ENCODE results near the gene NCKAP5.

DNA sequence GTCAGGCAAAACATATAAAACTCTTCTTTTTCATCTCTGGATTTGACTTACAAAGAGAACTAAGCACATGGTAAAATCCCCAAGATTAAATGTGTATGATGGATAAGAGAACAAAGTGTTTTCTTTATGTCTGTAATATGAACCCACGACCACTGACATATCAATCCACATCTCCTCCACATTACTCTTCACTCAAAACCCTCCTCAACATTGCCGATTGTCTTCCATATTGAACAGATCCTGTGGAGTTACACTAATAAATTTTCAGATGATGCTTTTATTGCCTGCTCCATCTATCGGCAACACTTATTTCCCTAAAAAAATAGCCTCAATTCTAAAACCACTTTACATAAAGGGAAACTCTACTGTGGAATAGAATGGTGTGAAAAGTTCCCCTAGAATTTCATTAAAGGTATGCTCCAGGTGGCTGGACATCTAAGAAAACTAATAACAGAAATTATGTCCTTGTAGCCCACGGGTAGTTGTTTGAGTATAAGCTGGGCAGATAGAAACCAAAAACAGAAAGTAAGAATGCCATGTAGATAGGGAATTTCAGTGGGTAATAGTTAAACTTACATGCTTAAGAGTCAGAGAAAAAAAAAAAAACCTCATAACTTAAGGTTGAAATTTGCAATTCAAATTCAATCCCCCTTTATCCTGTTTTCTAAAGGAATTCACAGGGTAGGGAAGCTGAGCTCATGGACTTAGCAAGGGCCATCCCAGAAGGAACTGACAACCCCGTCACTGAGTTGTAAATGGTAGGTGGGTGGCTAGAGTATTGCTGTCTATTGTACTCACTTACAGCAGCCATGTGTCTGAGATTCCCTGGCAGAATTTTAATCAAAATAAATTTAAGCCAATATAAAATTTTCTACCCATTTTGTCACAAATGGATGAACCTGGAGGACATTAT lies 592.8 kb downstream of the NCKAP5 start:
- no peak for TF ChIP-seq POLR2A (IDR thresholded peaks at IDR 0.05)
- TF ChIP-seq, protein P1, sequence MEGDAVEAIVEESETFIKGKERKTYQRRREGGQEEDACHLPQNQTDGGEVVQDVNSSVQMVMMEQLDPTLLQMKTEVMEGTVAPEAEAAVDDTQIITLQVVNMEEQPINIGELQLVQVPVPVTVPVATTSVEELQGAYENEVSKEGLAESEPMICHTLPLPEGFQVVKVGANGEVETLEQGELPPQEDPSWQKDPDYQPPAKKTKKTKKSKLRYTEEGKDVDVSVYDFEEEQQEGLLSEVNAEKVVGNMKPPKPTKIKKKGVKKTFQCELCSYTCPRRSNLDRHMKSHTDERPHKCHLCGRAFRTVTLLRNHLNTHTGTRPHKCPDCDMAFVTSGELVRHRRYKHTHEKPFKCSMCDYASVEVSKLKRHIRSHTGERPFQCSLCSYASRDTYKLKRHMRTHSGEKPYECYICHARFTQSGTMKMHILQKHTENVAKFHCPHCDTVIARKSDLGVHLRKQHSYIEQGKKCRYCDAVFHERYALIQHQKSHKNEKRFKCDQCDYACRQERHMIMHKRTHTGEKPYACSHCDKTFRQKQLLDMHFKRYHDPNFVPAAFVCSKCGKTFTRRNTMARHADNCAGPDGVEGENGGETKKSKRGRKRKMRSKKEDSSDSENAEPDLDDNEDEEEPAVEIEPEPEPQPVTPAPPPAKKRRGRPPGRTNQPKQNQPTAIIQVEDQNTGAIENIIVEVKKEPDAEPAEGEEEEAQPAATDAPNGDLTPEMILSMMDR (IDR thresholded peaks at IDR 0.05), result no peak

All from ovary (tissue), 3 donors.